WTC11 (cell line): ENCODE results near the gene SPRYD3. TPM values are rescaled to one million over a fixed set of nuclear protein-coding genes. Genes with fewer than 3 reads are reported as not detected.

Experiments
- ATAC-seq: fragments of 200-7000 bp; cut with Tn5 transposase; 2 replicates; pipeline ENCODE4 v1.10.0; 2021; ENCODE audit warnings: mild to moderate bottlenecking, moderate library complexity
- CTCF ChIA-PET: fragments of 300-600 bp; sonication (Branson Sonifier 250); formaldehyde crosslinking; loops from one replicate; lab custom pipeline; 2021; ENCODE audit warnings: antibody characterized with exemption; lab: Charles Lee
- POLR2A ChIA-PET: fragments of 350-600 bp; sonication (Branson Sonifier 250); formaldehyde crosslinking; loops from one replicate; lab custom pipeline; 2021; ENCODE audit warnings: antibody characterized with exemption; lab: Charles Lee
- DNase-seq: peaks from one replicate; pipeline ENCODE4 v3.0.0; 2021; ENCODE audit warnings: low spot score
- H3K27ac Mint-ChIP-seq: 2 replicates; pipeline ENCODE4 v1.8.0; 2021; ENCODE audit warnings: mixed read lengths
- H3K27me3 Mint-ChIP-seq: 2 replicates; pipeline ENCODE4 v1.8.0; 2021; ENCODE audit warnings: low read depth, mild to moderate bottlenecking, moderate library complexity, mixed read lengths
- H3K36me3 Mint-ChIP-seq: 2 replicates; pipeline ENCODE4 v1.8.0; 2021; ENCODE audit warnings: mixed read lengths
- H3K4me1 Mint-ChIP-seq: 2 replicates; pipeline ENCODE4 v1.8.0; 2022; ENCODE audit warnings: mixed read lengths
- H3K4me3 Mint-ChIP-seq: 2 replicates; pipeline ENCODE4 v1.8.0; 2021; ENCODE audit warnings: mild to moderate bottlenecking, moderate library complexity, mixed read lengths
- H3K9me3 Mint-ChIP-seq: 2 replicates; pipeline ENCODE4 v1.8.0; 2021; ENCODE audit warnings: mixed read lengths
- CBFB ChIP-seq: sonication (generic); formaldehyde crosslinking; IDR thresholded peaks from 2 replicates; pipeline ENCODE4 v1.8.1; 2022; ENCODE audit warnings: mild to moderate bottlenecking, low read depth, missing genetic modification reagents
- ESRRA ChIP-seq: sonication (generic); formaldehyde crosslinking; IDR thresholded peaks from 2 replicates; pipeline ENCODE4 v1.8.1; 2022; ENCODE audit warnings: mild to moderate bottlenecking, missing genetic modification reagents, borderline replicate concordance
- FOXJ3 ChIP-seq: sonication (generic); formaldehyde crosslinking; IDR thresholded peaks from 2 replicates; pipeline ENCODE4 v1.9.0; 2021; ENCODE audit warnings: missing genetic modification reagents, mild to moderate bottlenecking, borderline replicate concordance
- FOXP1 ChIP-seq: sonication (generic); formaldehyde crosslinking; IDR thresholded peaks from 2 replicates; pipeline ENCODE4 v1.8.0; 2022; ENCODE audit warnings: missing genetic modification reagents, mild to moderate bottlenecking, moderate library complexity, borderline replicate concordance
- GRHL2 ChIP-seq: fragments of 250-450 bp; sonication (Bioruptor Pico); IDR thresholded peaks from 2 replicates; pipeline ENCODE4 v1.8.0; 2022; ENCODE audit warnings: mild to moderate bottlenecking, moderate library complexity; ENCODE audit not compliant: insufficient replicate concordance, severe bottlenecking
- HMGA2 ChIP-seq: fragments of 250-450 bp; sonication (Bioruptor Pico); IDR thresholded peaks from 2 replicates; pipeline ENCODE4 v1.4.0; 2021; ENCODE audit warnings: mild to moderate bottlenecking, moderate library complexity
- NFATC4 ChIP-seq: fragments of 250-450 bp; sonication (Bioruptor Pico); IDR thresholded peaks from 2 replicates; pipeline ENCODE4 v1.9.0; 2021; ENCODE audit warnings: mild to moderate bottlenecking
- SMAD4 ChIP-seq: sonication (generic); formaldehyde crosslinking; IDR thresholded peaks from 2 replicates; pipeline ENCODE4 v1.8.0; 2022; ENCODE audit warnings: mild to moderate bottlenecking, missing genetic modification reagents
- TEAD1 ChIP-seq: sonication (generic); formaldehyde crosslinking; IDR thresholded peaks from 2 replicates; pipeline ENCODE4 v1.8.0; 2022; ENCODE audit warnings: mild to moderate bottlenecking, missing genetic modification reagents
- TEAD4 ChIP-seq: sonication (generic); formaldehyde crosslinking; IDR thresholded peaks from 2 replicates; pipeline ENCODE4 v1.8.0; 2022; ENCODE audit warnings: mild to moderate bottlenecking, missing genetic modification reagents
- total RNA-seq: library from RNA; stranded (reverse); gene quantifications from 3 replicates; pipeline ENCODE4 v1.2.3, GENCODE V29; 2021
- TF ChIP-seq, protein P1 (sequence below): sonication (generic); formaldehyde crosslinking; conservative IDR thresholded peaks from 2 replicates; pipeline ENCODE4 v1.8.1; 2022; ENCODE audit warnings: mild to moderate bottlenecking, missing genetic modification reagents
- TF ChIP-seq, protein P2 (sequence below): sonication (generic); formaldehyde crosslinking; IDR thresholded peaks from 2 replicates; pipeline ENCODE4 v1.8.0; 2023; ENCODE audit warnings: mild to moderate bottlenecking, missing genetic modification reagents
- TF ChIP-seq, protein P3 (sequence below): sonication (generic); formaldehyde crosslinking; IDR thresholded peaks from 2 replicates; pipeline ENCODE4 v1.8.1; 2023; ENCODE audit warnings: mild to moderate bottlenecking, missing genetic modification reagents
- TF ChIP-seq, protein P4 (sequence below): fragments of 250-450 bp; sonication (Bioruptor Pico); IDR thresholded peaks from 2 replicates; pipeline ENCODE4 v1.9.0; 2021; ENCODE audit warnings: mild to moderate bottlenecking

SPRYD3 gene
- total RNA-seq, 1 experiment from 2014 or later: 11.9 TPM

DNA sequence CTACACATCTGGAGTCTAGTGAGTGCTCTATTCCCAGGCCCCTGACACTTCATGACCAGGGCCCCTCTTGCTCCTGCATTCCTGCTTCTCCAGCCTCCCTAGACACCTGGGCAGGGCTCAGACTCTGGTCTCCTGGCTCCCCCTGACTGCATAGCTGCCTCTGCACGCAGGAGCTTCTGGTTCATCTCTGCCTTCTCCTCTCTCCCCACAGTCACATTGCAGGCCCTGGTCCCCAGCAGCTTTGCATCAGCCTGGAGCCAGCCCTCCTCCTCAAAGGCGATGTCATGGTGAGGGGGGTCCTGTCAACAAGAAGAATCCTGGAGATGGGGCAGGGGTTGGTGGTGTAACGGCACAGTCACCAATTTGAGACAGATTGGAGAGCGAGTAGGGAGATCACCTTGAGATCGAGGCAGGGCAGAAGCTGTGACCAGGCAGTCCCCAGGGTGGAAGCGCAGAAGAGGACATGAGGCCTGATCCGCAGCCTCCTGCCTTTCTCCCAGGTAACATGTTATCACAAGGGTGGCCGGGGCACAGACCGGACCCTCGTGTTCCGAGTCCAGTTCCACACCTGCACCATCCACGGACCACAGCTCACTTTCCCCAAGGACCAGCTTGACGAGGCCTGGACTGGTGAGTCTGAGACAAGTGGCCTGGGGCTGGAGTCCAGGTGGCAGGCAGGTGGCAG, 21.2 kb downstream of the SPRYD3 start:
- ATAC-seq (no peak), DNase-seq (no peak)
- peaks cover 11% of the 10 kb centered on the region for H3K4me1 Mint-ChIP-seq
- CTCF ChIA-PET: interaction anchor here (5.6 to 11.2 kb wide), 3 partner anchors 7 to 39 kb away, joined by 70 to 474 read pairs (median 151); partner anchors contain the start of genes IGFBP6, SOAT2 and TNS2
- no peak overlapping the region for H3K4me3 Mint-ChIP-seq
- H3K36me3 Mint-ChIP-seq: no peaks in the 10 kb centered on the region
- POLR2A ChIA-PET: interaction anchor here (0.7 kb wide), 1 partner anchor 50 kb away, joined by 3 read pairs; no protein-coding TSS in a partner anchor
- peaks cover 68% of the 10 kb centered on the region for H3K27me3 Mint-ChIP-seq
- H3K9me3 Mint-ChIP-seq: no peaks in the 10 kb centered on the region
- no peak for TF ChIP-seq ESRRA (CRISPR knock-in tag)
- TF ChIP-seq, protein P1, sequence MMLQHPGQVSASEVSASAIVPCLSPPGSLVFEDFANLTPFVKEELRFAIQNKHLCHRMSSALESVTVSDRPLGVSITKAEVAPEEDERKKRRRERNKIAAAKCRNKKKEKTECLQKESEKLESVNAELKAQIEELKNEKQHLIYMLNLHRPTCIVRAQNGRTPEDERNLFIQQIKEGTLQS (CRISPR knock-in tag): no peak
- TF ChIP-seq, protein P2, sequence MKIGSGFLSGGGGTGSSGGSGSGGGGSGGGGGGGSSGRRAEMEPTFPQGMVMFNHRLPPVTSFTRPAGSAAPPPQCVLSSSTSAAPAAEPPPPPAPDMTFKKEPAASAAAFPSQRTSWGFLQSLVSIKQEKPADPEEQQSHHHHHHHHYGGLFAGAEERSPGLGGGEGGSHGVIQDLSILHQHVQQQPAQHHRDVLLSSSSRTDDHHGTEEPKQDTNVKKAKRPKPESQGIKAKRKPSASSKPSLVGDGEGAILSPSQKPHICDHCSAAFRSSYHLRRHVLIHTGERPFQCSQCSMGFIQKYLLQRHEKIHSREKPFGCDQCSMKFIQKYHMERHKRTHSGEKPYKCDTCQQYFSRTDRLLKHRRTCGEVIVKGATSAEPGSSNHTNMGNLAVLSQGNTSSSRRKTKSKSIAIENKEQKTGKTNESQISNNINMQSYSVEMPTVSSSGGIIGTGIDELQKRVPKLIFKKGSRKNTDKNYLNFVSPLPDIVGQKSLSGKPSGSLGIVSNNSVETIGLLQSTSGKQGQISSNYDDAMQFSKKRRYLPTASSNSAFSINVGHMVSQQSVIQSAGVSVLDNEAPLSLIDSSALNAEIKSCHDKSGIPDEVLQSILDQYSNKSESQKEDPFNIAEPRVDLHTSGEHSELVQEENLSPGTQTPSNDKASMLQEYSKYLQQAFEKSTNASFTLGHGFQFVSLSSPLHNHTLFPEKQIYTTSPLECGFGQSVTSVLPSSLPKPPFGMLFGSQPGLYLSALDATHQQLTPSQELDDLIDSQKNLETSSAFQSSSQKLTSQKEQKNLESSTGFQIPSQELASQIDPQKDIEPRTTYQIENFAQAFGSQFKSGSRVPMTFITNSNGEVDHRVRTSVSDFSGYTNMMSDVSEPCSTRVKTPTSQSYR (CRISPR knock-in tag): no peak
- no peak overlapping the region for H3K27ac Mint-ChIP-seq

DNA sequence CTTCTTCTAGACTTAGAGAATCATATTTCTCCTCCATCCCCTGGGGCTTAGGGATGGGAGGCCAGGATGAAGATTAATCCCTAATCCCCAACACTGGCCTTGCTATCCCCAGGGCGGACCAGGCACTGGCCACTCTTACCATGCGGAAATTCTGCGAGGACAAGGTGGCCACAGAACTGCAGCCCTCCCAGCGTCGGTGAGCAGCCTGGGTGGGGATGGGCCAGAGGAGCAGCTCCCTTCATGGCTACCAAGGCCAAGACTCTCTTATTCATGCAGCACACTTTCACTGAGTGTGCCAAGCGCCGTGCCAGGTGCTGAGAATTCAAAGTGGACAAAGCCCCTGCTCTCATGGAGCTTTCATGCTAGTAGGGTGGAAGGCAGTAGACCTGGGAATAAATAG, 22.3 kb downstream of the SPRYD3 start:
- peaks cover 15% of the 10 kb centered on the region for H3K4me1 Mint-ChIP-seq
- 0 out of 2 replicates have a peak, but pooled peaks cover 4% of the 10 kb centered on the region for H3K36me3 Mint-ChIP-seq
- ATAC-seq: no peak
- POLR2A ChIA-PET: interaction anchor here (0.7 kb wide), 1 partner anchor 9 kb away, joined by 3 read pairs; no protein-coding TSS in a partner anchor
- H3K27ac Mint-ChIP-seq: no peak overlapping the region
- no peak overlapping the region for H3K4me3 Mint-ChIP-seq
- peaks cover 60% of the 10 kb centered on the region for H3K27me3 Mint-ChIP-seq
- CTCF ChIA-PET: interaction anchor here (1.9 to 11.2 kb wide), 3 partner anchors 8 to 40 kb away, joined by 8 to 474 read pairs (median 151); partner anchors contain the start of genes IGFBP6 and SOAT2
- DNase-seq: no peak
- H3K9me3 Mint-ChIP-seq: no peaks in the 10 kb centered on the region
- TF ChIP-seq TEAD1 (CRISPR knock-in tag) (no peak), FOXP1 (no peak), TEAD4 (no peak)
- TF ChIP-seq, protein P3, sequence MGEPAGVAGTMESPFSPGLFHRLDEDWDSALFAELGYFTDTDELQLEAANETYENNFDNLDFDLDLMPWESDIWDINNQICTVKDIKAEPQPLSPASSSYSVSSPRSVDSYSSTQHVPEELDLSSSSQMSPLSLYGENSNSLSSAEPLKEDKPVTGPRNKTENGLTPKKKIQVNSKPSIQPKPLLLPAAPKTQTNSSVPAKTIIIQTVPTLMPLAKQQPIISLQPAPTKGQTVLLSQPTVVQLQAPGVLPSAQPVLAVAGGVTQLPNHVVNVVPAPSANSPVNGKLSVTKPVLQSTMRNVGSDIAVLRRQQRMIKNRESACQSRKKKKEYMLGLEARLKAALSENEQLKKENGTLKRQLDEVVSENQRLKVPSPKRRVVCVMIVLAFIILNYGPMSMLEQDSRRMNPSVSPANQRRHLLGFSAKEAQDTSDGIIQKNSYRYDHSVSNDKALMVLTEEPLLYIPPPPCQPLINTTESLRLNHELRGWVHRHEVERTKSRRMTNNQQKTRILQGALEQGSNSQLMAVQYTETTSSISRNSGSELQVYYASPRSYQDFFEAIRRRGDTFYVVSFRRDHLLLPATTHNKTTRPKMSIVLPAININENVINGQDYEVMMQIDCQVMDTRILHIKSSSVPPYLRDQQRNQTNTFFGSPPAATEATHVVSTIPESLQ (CRISPR knock-in tag): no peak
- TF ChIP-seq, protein P4, sequence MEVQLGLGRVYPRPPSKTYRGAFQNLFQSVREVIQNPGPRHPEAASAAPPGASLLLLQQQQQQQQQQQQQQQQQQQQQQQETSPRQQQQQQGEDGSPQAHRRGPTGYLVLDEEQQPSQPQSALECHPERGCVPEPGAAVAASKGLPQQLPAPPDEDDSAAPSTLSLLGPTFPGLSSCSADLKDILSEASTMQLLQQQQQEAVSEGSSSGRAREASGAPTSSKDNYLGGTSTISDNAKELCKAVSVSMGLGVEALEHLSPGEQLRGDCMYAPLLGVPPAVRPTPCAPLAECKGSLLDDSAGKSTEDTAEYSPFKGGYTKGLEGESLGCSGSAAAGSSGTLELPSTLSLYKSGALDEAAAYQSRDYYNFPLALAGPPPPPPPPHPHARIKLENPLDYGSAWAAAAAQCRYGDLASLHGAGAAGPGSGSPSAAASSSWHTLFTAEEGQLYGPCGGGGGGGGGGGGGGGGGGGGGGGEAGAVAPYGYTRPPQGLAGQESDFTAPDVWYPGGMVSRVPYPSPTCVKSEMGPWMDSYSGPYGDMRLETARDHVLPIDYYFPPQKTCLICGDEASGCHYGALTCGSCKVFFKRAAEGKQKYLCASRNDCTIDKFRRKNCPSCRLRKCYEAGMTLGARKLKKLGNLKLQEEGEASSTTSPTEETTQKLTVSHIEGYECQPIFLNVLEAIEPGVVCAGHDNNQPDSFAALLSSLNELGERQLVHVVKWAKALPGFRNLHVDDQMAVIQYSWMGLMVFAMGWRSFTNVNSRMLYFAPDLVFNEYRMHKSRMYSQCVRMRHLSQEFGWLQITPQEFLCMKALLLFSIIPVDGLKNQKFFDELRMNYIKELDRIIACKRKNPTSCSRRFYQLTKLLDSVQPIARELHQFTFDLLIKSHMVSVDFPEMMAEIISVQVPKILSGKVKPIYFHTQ (CRISPR knock-in tag): no peak

DNA sequence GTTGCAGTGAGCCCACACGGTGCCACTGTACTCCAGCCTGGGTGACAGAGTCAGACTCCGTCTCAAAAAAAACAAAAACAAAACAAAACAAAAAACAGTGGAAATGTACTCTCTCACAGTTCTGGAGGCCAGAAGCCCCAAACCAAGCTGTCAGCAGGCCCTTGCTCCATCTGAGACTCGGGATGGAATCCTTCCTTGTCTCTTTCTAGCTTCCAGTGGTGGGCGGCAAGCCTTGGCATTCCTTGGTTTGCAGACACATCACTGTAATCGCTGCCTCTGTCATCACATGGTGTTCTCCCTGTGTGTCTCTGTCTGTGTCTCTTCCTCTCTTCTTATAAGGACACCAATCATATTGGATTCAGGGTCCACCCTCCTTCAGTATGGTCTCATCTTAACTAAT, 22.9 kb downstream of the SPRYD3 start:
- ChIA-PET CTCF (interaction anchor here (1.9 to 5.6 kb wide), 4 partner anchors 8 to 43 kb away, joined by 8 to 151 read pairs (median 34); partner anchors contain the start of gene SPRYD3), POLR2A (interaction anchor here (0.7 kb wide), 1 partner anchor 10 kb away, joined by 3 read pairs; no protein-coding TSS in a partner anchor)
- Mint-ChIP-seq H3K27me3 (peaks cover 53% of the 10 kb centered on the region), H3K27ac (no peak overlapping the region), H3K9me3 (no peaks in the 10 kb centered on the region), H3K4me1 (peaks cover 15% of the 10 kb centered on the region), H3K36me3 (peaks cover 5% of the 10 kb centered on the region), H3K4me3 (no peak overlapping the region)
- ATAC-seq: no peak
- DNase-seq: no peak
- no peak for TF ChIP-seq SMAD4
- no peak for TF ChIP-seq FOXJ3
- TF ChIP-seq, protein P1 (CRISPR knock-in tag): no peak
- no peak for TF ChIP-seq CBFB (CRISPR knock-in tag)
- TF ChIP-seq FOXP1: no peak
- no peak for TF ChIP-seq GRHL2
- TF ChIP-seq NFATC4: no peak
- TF ChIP-seq HMGA2: no peak
